Natural killer cell (primary cell): ENCODE measurements around the gene ARMS2. TPM values are rescaled to one million over a fixed set of nuclear protein-coding genes. Genes with fewer than 3 reads are reported as not detected.

Experiments used
- ATAC-seq, 3 donors: fragments of 150-1000 bp in 2 of 3; fragments of 200-7000 bp in 1 of 3; cut with Tn5 transposase; 1 replicate in 1 of 3; 2 replicates in 2 of 3; pipeline ENCODE4 v1.10.0; 2021; ENCODE audit warnings: mild to moderate bottlenecking in 2 of 3, moderate library complexity in 2 of 3
- DNase-seq, 2 donors: peaks; one replicate each; pipeline versions ENCODE4 v3.0.0 to v3.0.0-alpha.2; 2013 to 2021; ENCODE audit warnings: mixed read lengths in 1 of 2
- H3K27ac ChIP-seq: one replicate; pipeline ENCODE4 v1.5.1; 2013; ENCODE audit warnings: mild to moderate bottlenecking, low read length
- H3K27me3 ChIP-seq: one replicate; pipeline ENCODE4 v1.6.1; 2013; ENCODE audit warnings: low read length; ENCODE audit not compliant: control insufficient read depth, insufficient read depth
- H3K36me3 ChIP-seq: one replicate; pipeline ENCODE4 v1.6.1; 2013; ENCODE audit warnings: low read length; ENCODE audit not compliant: control insufficient read depth, insufficient read depth
- H3K4me1 ChIP-seq: one replicate; pipeline ENCODE4 v1.6.1; 2013; ENCODE audit warnings: low read length; ENCODE audit not compliant: control insufficient read depth, insufficient read depth
- H3K4me3 ChIP-seq: one replicate; pipeline ENCODE4 v1.5.1; 2013; ENCODE audit warnings: low read length
- H3K9me3 ChIP-seq: one replicate; pipeline ENCODE4 v1.6.1; 2013; ENCODE audit warnings: low read length; ENCODE audit not compliant: control insufficient read depth, insufficient read depth
- H3K27ac Mint-ChIP-seq, 2 donors: one replicate each; pipeline ENCODE4 v1.8.0; 2022; ENCODE audit warnings: mild to moderate bottlenecking in 2 of 2, mixed read lengths in 2 of 2, moderate library complexity in 1 of 2
- H3K27me3 Mint-ChIP-seq, 2 donors: one replicate each; pipeline ENCODE4 v1.8.0; 2022; ENCODE audit warnings: low read depth in 2 of 2, mixed read lengths in 2 of 2
- H3K36me3 Mint-ChIP-seq: one replicate; pipeline ENCODE4 v1.8.0; 2022; ENCODE audit warnings: mixed read lengths
- H3K4me1 Mint-ChIP-seq, 2 donors: one replicate each; pipeline ENCODE4 v1.8.0; 2022; ENCODE audit warnings: mixed read lengths in 2 of 2
- H3K4me3 Mint-ChIP-seq: one replicate; pipeline ENCODE4 v1.8.0; 2022; ENCODE audit warnings: mild to moderate bottlenecking, moderate library complexity, mixed read lengths
- H3K9me3 Mint-ChIP-seq, 2 donors: one replicate each; pipeline ENCODE4 v1.8.0; 2022; ENCODE audit warnings: mixed read lengths in 2 of 2
- WGBS: methylation state at CpG from one replicate; pipeline ENCODE4 v1.1.7; 2013; ENCODE audit warnings: missing lambda C conversion rate; ENCODE audit not compliant: insufficient coverage; 5-methylcytosine and 5-hydroxymethylcytosine counted together
- intact Hi-C: fragments of 100-400 bp; cut with micrococcal nuclease; formaldehyde crosslinking; loops from one replicate; pipeline ENCODE4 v1.14.2; 2022
- total RNA-seq, 4 donors: library from RNA; stranded (reverse); fragments of 120-200 nt in 1 of 4; gene quantifications; one replicate each; pipeline versions ENCODE4 v1.2.3 to v1.2.4, GENCODE V29; 2013 to 2022
- TF ChIP-seq, protein P1 (sequence below): fragments of 200-600 bp; IDR thresholded peaks from one replicate; pipeline ENCODE4 v1.8.0; 2022; ENCODE audit warnings: antibody characterized with exemption

The ARMS2 gene
- total RNA-seq, 3 donors from 2014 or later (not counting 1 experiment from before 2014, with no cell fraction given) = not detected

DNA sequence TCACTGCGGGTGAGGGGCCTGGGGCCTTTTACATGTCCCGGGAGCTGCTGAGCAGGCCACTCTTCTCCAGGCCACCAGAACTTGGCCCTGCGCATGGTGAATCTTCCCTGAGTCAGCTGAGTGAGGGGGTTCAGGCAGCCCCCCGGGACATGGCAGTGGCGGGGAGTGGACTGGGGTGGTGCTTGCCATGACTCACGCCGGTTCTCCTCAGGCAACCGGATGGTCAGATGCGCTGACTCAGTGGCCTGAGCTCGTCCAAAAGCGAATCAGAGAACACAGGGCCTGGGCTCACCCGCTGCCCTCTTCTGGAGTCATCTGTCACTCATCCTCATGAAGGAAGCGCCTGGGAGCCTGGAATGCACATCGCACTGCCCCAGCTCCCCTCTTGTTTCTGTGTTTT is 40.4 kb downstream of the ARMS2 start:
- H3K4me3 ChIP-seq = no peak overlapping the region
- WGBS = 90% methylated on average over 14 of the region's 14 CpGs
- Mint-ChIP-seq H3K36me3 (no peaks in the 10 kb centered on the region), H3K9me3 (no peaks in the 10 kb centered on the region), H3K4me3 (no peak overlapping the region), H3K27ac (no peak overlapping the region), H3K27me3 (peaks cover 8 to 27% of the 10 kb centered on the region in 2 donors), H3K4me1 (peaks cover 0 to 4% of the 10 kb centered on the region in 2 donors)
- TF ChIP-seq, protein P1, sequence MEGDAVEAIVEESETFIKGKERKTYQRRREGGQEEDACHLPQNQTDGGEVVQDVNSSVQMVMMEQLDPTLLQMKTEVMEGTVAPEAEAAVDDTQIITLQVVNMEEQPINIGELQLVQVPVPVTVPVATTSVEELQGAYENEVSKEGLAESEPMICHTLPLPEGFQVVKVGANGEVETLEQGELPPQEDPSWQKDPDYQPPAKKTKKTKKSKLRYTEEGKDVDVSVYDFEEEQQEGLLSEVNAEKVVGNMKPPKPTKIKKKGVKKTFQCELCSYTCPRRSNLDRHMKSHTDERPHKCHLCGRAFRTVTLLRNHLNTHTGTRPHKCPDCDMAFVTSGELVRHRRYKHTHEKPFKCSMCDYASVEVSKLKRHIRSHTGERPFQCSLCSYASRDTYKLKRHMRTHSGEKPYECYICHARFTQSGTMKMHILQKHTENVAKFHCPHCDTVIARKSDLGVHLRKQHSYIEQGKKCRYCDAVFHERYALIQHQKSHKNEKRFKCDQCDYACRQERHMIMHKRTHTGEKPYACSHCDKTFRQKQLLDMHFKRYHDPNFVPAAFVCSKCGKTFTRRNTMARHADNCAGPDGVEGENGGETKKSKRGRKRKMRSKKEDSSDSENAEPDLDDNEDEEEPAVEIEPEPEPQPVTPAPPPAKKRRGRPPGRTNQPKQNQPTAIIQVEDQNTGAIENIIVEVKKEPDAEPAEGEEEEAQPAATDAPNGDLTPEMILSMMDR = no peak
- H3K9me3 ChIP-seq = no peaks in the 10 kb centered on the region
- DNase-seq (no peak), ATAC-seq (peak in 1 of 3 donors; percentile 12)
- intact Hi-C loops = no loop called here
- no peaks in the 10 kb centered on the region for H3K27me3 ChIP-seq
- peaks cover 9% of the 10 kb centered on the region for H3K4me1 ChIP-seq
- H3K36me3 ChIP-seq = no peaks in the 10 kb centered on the region
- no peak overlapping the region for H3K27ac ChIP-seq

GRCh38 chr10:122495406-122496340 is 41.2 kb downstream of the ARMS2 start:
- peaks cover 6 to 25% of the 10 kb centered on the region in 2 donors for H3K27me3 Mint-ChIP-seq
- H3K9me3 Mint-ChIP-seq = no peaks in the 10 kb centered on the region
- no peaks in the 10 kb centered on the region for H3K36me3 ChIP-seq
- H3K27me3 ChIP-seq = no peaks in the 10 kb centered on the region
- no peak overlapping the region for H3K27ac ChIP-seq
- no peak overlapping the region for H3K4me3 ChIP-seq
- peaks cover 9% of the 10 kb centered on the region for H3K4me1 ChIP-seq
- no peaks in the 10 kb centered on the region for H3K36me3 Mint-ChIP-seq
- H3K27ac Mint-ChIP-seq = no peak overlapping the region
- 55% methylated on average over 12 of the region's 12 CpGs for WGBS
- no peaks in the 10 kb centered on the region for H3K9me3 ChIP-seq
- ATAC-seq (no peak), DNase-seq (peak in 1 of 2 donors; percentile 52)
- peaks cover 0 to 4% of the 10 kb centered on the region in 2 donors for H3K4me1 Mint-ChIP-seq
- intact Hi-C loops = no loop called here
- TF ChIP-seq, protein P1 = no peak
- no peak overlapping the region for H3K4me3 Mint-ChIP-seq

- no peak overlapping the region for H3K27ac Mint-ChIP-seq
- no peaks in the 10 kb centered on the region for H3K36me3 Mint-ChIP-seq
- H3K4me1 Mint-ChIP-seq = peaks cover 0 to 4% of the 10 kb centered on the region in 2 donors
- DNase-seq (no peak), ATAC-seq (no peak)
- H3K4me3 ChIP-seq = no peak overlapping the region
- no peak overlapping the region for H3K27ac ChIP-seq
- TF ChIP-seq, protein P1 = no peak
- H3K27me3 Mint-ChIP-seq = peaks cover 5 to 20% of the 10 kb centered on the region in 2 donors
- no peaks in the 10 kb centered on the region for H3K27me3 ChIP-seq
- 97% methylated on average over 2 of the region's 2 CpGs for WGBS
- H3K36me3 ChIP-seq = no peaks in the 10 kb centered on the region
- H3K9me3 Mint-ChIP-seq = no peaks in the 10 kb centered on the region
- no peak overlapping the region for H3K4me3 Mint-ChIP-seq
- no peaks in the 10 kb centered on the region for H3K4me1 ChIP-seq
- H3K9me3 ChIP-seq = no peaks in the 10 kb centered on the region
- intact Hi-C loops = no loop called here
Observed at GRCh38 chr10:122497241-122497640, 42.8 kb downstream of the ARMS2 start.
